ENCODE data around the gene SNRPE.

GRCh38 chr1:203911806-203912205, 50.4 kb downstream of the SNRPE start:
- TF ChIP-seq CTCF (IDR thresholded peaks at IDR 0.05) (no peak), POLR2A (IDR thresholded peaks at IDR 0.05) (no peak), POLR2AphosphoS5 (IDR thresholded peaks at IDR 0.05) (no peak)

All from stomach (tissue), 4 donors.